ENCODE measurements around the gene MIEF1.

MIEF1 gene

GRCh38 chr22:39475902-39476301 is 26.2 kb upstream of the MIEF1 start:
- H3K27ac Mint-ChIP-seq: no peak overlapping the region
- H3K36me3 Mint-ChIP-seq: peaks cover 6% of the 10 kb centered on the region
- H3K9me3 Mint-ChIP-seq: no peaks in the 10 kb centered on the region
- peaks cover 24% of the 10 kb centered on the region for H3K4me1 Mint-ChIP-seq
- H3K4me3 Mint-ChIP-seq: no peak overlapping the region
- DNase-seq (ENCODE audit: low spot score in 2 of 2): no peak
- ATAC-seq (ENCODE audit: low read depth): no peak
- H3K27me3 Mint-ChIP-seq: no peaks in the 10 kb centered on the region

GRCh38 chr22:39476664-39477063 is 25.4 kb upstream of the MIEF1 start:
- peaks cover 22% of the 10 kb centered on the region for H3K4me1 Mint-ChIP-seq
- H3K4me3 Mint-ChIP-seq: no peak overlapping the region
- H3K27me3 Mint-ChIP-seq: no peaks in the 10 kb centered on the region
- no peaks in the 10 kb centered on the region for H3K9me3 Mint-ChIP-seq
- ATAC-seq (ENCODE audit: low read depth) (no peak), DNase-seq (ENCODE audit: low spot score in 2 of 2) (no peak)
- H3K36me3 Mint-ChIP-seq: peaks cover 8% of the 10 kb centered on the region
- no peak overlapping the region for H3K27ac Mint-ChIP-seq

GRCh38 chr22:39477542-39477941 is 24.5 kb upstream of the MIEF1 start:
- DNase-seq (ENCODE audit: low spot score in 2 of 2) (no peak), ATAC-seq (ENCODE audit: low read depth) (no peak)
- Mint-ChIP-seq H3K27ac (no peak overlapping the region), H3K27me3 (no peaks in the 10 kb centered on the region), H3K4me1 (peaks cover 16% of the 10 kb centered on the region), H3K4me3 (no peak overlapping the region), H3K9me3 (no peaks in the 10 kb centered on the region), H3K36me3 (peaks cover 8% of the 10 kb centered on the region)

- Mint-ChIP-seq H3K27me3 (no peaks in the 10 kb centered on the region), H3K4me1 (peaks cover 10% of the 10 kb centered on the region), H3K9me3 (no peaks in the 10 kb centered on the region), H3K27ac (no peak overlapping the region), H3K4me3 (no peak overlapping the region), H3K36me3 (peaks cover 8% of the 10 kb centered on the region)
- ATAC-seq (ENCODE audit: low read depth): no peak
- no peak for DNase-seq (ENCODE audit: low spot score in 2 of 2)
These were observed 23.6 kb upstream of the MIEF1 start for GRCh38 chr22:39478441-39478850.

- Mint-ChIP-seq H3K4me1 (peaks cover 10% of the 10 kb centered on the region), H3K9me3 (no peaks in the 10 kb centered on the region), H3K27me3 (no peaks in the 10 kb centered on the region), H3K36me3 (peaks cover 8% of the 10 kb centered on the region), H3K4me3 (no peak overlapping the region), H3K27ac (peak overlapping the region; percentile 16)
- ATAC-seq (ENCODE audit: low read depth) (no peak), DNase-seq (ENCODE audit: low spot score in 2 of 2) (no peak)
These were observed 22.8 kb upstream of the MIEF1 start for GRCh38 chr22:39479254-39479653.

GRCh38 chr22:39480557-39480956 is 21.5 kb upstream of the MIEF1 start:
- DNase-seq (ENCODE audit: low spot score in 2 of 2) (no peak), ATAC-seq (ENCODE audit: low read depth) (no peak)
- H3K4me1 Mint-ChIP-seq: peaks cover 10% of the 10 kb centered on the region
- no peak overlapping the region for H3K27ac Mint-ChIP-seq
- no peaks in the 10 kb centered on the region for H3K27me3 Mint-ChIP-seq
- H3K36me3 Mint-ChIP-seq: peaks cover 8% of the 10 kb centered on the region
- no peaks in the 10 kb centered on the region for H3K9me3 Mint-ChIP-seq
- H3K4me3 Mint-ChIP-seq: no peak overlapping the region

GRCh38 chr22:39481054-39481453 is 21.0 kb upstream of the MIEF1 start:
- ATAC-seq (ENCODE audit: low read depth): no peak
- Mint-ChIP-seq H3K27me3 (no peaks in the 10 kb centered on the region), H3K4me1 (peaks cover 10% of the 10 kb centered on the region), H3K27ac (no peak overlapping the region), H3K4me3 (no peak overlapping the region), H3K9me3 (no peaks in the 10 kb centered on the region), H3K36me3 (peaks cover 8% of the 10 kb centered on the region)
- no peak for DNase-seq (ENCODE audit: low spot score in 2 of 2)

- no peak for DNase-seq (ENCODE audit: low spot score in 2 of 2)
- no peak overlapping the region for H3K27ac Mint-ChIP-seq
These were observed 20.5 kb upstream of the MIEF1 start for GRCh38 chr22:39481595-39481994.

GRCh38 chr22:39482768-39483167 is 19.3 kb upstream of the MIEF1 start:
- H3K9me3 Mint-ChIP-seq: no peaks in the 10 kb centered on the region
- H3K4me1 Mint-ChIP-seq: peaks cover 10% of the 10 kb centered on the region
- ATAC-seq (ENCODE audit: low read depth) (no peak), DNase-seq (ENCODE audit: low spot score in 2 of 2) (no peak)
- no peaks in the 10 kb centered on the region for H3K27me3 Mint-ChIP-seq
- H3K36me3 Mint-ChIP-seq: peaks cover 7% of the 10 kb centered on the region
- H3K27ac Mint-ChIP-seq: no peak overlapping the region
- H3K4me3 Mint-ChIP-seq: no peak overlapping the region

More at GRCh38 chr22:39481595-39481994, 20.5 kb upstream of the MIEF1 start:
- Mint-ChIP-seq H3K4me3 (no peak overlapping the region), H3K4me1 (peaks cover 10% of the 10 kb centered on the region), H3K27me3 (no peaks in the 10 kb centered on the region), H3K36me3 (peaks cover 8% of the 10 kb centered on the region), H3K9me3 (no peaks in the 10 kb centered on the region)
- ATAC-seq (ENCODE audit: low read depth): no peak

- Mint-ChIP-seq H3K9me3 (no peaks in the 10 kb centered on the region), H3K36me3 (peaks cover 3% of the 10 kb centered on the region), H3K27me3 (no peaks in the 10 kb centered on the region), H3K27ac (no peak overlapping the region), H3K4me1 (peaks cover 10% of the 10 kb centered on the region), H3K4me3 (no peak overlapping the region)
- ATAC-seq (ENCODE audit: low read depth) (no peak), DNase-seq (ENCODE audit: low spot score in 2 of 2) (no peak)
These were observed 14.9 kb upstream of the MIEF1 start for GRCh38 chr22:39486951-39487825.

GRCh38 chr22:39487826-39488520 is 14.1 kb upstream of the MIEF1 start:
- DNase-seq (ENCODE audit: low spot score in 2 of 2) (no peak), ATAC-seq (ENCODE audit: low read depth) (no peak)
- peaks cover 11% of the 10 kb centered on the region for H3K4me1 Mint-ChIP-seq
- no peak overlapping the region for H3K27ac Mint-ChIP-seq
- no peak overlapping the region for H3K4me3 Mint-ChIP-seq
- H3K36me3 Mint-ChIP-seq: peaks cover 3% of the 10 kb centered on the region
- no peaks in the 10 kb centered on the region for H3K9me3 Mint-ChIP-seq
- H3K27me3 Mint-ChIP-seq: no peaks in the 10 kb centered on the region

- H3K9me3 Mint-ChIP-seq: no peaks in the 10 kb centered on the region
- no peaks in the 10 kb centered on the region for H3K27me3 Mint-ChIP-seq
- no peak overlapping the region for H3K4me3 Mint-ChIP-seq
- H3K27ac Mint-ChIP-seq: no peak overlapping the region
- ATAC-seq (ENCODE audit: low read depth): no peak
- peaks cover 16% of the 10 kb centered on the region for H3K4me1 Mint-ChIP-seq
- H3K36me3 Mint-ChIP-seq: peaks cover 3% of the 10 kb centered on the region
- no peak for DNase-seq (ENCODE audit: low spot score in 2 of 2)
These were observed 13.5 kb upstream of the MIEF1 start for GRCh38 chr22:39488563-39489083.

GRCh38 chr22:39489094-39490068 is 12.7 kb upstream of the MIEF1 start:
- Mint-ChIP-seq H3K9me3 (no peaks in the 10 kb centered on the region), H3K4me3 (peak overlapping the region; percentile 33)

More at GRCh38 chr22:39489094-39490068, 12.7 kb upstream of the MIEF1 start:
- peaks cover 17% of the 10 kb centered on the region for H3K4me1 Mint-ChIP-seq
- H3K27me3 Mint-ChIP-seq: no peaks in the 10 kb centered on the region
- no peak overlapping the region for H3K27ac Mint-ChIP-seq
- no peak for ATAC-seq (ENCODE audit: low read depth)
- no peak for DNase-seq (ENCODE audit: low spot score in 2 of 2)
- peaks cover 3% of the 10 kb centered on the region for H3K36me3 Mint-ChIP-seq
